HEK293 (cell line): ENCODE results near the gene HP1BP3.

Source experiments
- CTCF ChIA-PET: fragments of 350-600 bp; formaldehyde crosslinking; extraction: SDS; loops from one replicate; lab custom pipeline; 2021; ENCODE audit warnings: antibody characterized with exemption; lab: Yijun Ruan, JAX
- POLR2A ChIA-PET: fragments of 300-600 bp; formaldehyde crosslinking; extraction: SDS; loops from one replicate; lab custom pipeline; 2020; ENCODE audit warnings: antibody characterized with exemption, inconsistent platforms; lab: Yijun Ruan, JAX
- H3K27ac ChIP-seq: fragments of 200-500 bp; sonication (Bioruptor generic); 2 replicates; pipeline ENCODE4 v1.5.1; 2014; ENCODE audit warnings: low read depth, low read length, control low read depth, inconsistent platforms; ENCODE audit errors: extremely low read depth
- H3K36me3 ChIP-seq, 2 experiments: fragments of 200-500 bp in 1 of 2; sonication (Bioruptor generic) in 1 of 2; 1 replicate in 1 of 2; 2 replicates in 1 of 2; pipeline ENCODE4 v1.5.1; 2014 to 2017; ENCODE audit warnings: inconsistent platforms in 2 of 2, low read length in 2 of 2; ENCODE audit not compliant: control insufficient read depth in 2 of 2, insufficient read depth in 1 of 2
- H3K4me1 ChIP-seq: fragments of 200-500 bp; sonication (Bioruptor generic); 2 replicates; pipeline ENCODE4 v1.5.1; 2014; ENCODE audit warnings: mild to moderate bottlenecking, low read length, inconsistent platforms; ENCODE audit not compliant: control insufficient read depth, insufficient read depth
- H3K4me3 ChIP-seq: 2 replicates; pipeline ENCODE4 v1.5.1; 2011; ENCODE audit warnings: low read depth, mild to moderate bottlenecking, control low read depth, low read length, moderate library complexity
- H3K9me3 ChIP-seq: fragments of 200-500 bp; sonication (Bioruptor generic); 2 replicates; pipeline ENCODE4 v1.5.1; 2014; ENCODE audit warnings: low read depth, low read length, inconsistent platforms; ENCODE audit not compliant: control insufficient read depth, insufficient read depth
- KLF9 ChIP-seq: fragments of 450-650 bp; formaldehyde crosslinking; IDR thresholded peaks from 2 replicates; pipeline ENCODE4 v1.5.1; 2016; ENCODE audit warnings: missing biosample characterization, missing genetic modification characterization, low read depth
- SCRT1 ChIP-seq: fragments of 450-650 bp; formaldehyde crosslinking; IDR thresholded peaks from 2 replicates; pipeline ENCODE4 v1.5.1; 2016; ENCODE audit warnings: missing biosample characterization, missing genetic modification characterization, borderline replicate concordance
- SCRT2 ChIP-seq: fragments of 450-650 bp; formaldehyde crosslinking; IDR thresholded peaks from 2 replicates; pipeline ENCODE4 v1.5.1; 2016; ENCODE audit warnings: missing biosample characterization, missing genetic modification characterization
- TRIM28 ChIP-seq: IDR thresholded peaks from 2 replicates; pipeline ENCODE4 v1.6.1; 2011; ENCODE audit warnings: low read length, control low read depth, borderline replicate concordance
- YY1 ChIP-seq: fragments of 450-650 bp; formaldehyde crosslinking; IDR thresholded peaks from 2 replicates; pipeline ENCODE4 v1.5.1; 2018; ENCODE audit warnings: missing biosample characterization, missing genetic modification characterization
- ZBTB6 ChIP-seq: fragments of 450-650 bp; formaldehyde crosslinking; IDR thresholded peaks from 2 replicates; pipeline ENCODE4 v1.5.1; 2017; ENCODE audit warnings: missing biosample characterization, missing genetic modification characterization
- ZNF155 ChIP-seq: fragments of 450-650 bp; formaldehyde crosslinking; IDR thresholded peaks from 2 replicates; pipeline ENCODE4 v1.5.1; 2016; ENCODE audit warnings: missing biosample characterization, missing genetic modification characterization
- ZNF19 ChIP-seq: fragments of 450-650 bp; formaldehyde crosslinking; IDR thresholded peaks from 2 replicates; pipeline ENCODE4; 2016; ENCODE audit warnings: missing biosample characterization, missing genetic modification characterization, low read depth
- ZNF211 ChIP-seq: fragments of 450-650 bp; formaldehyde crosslinking; IDR thresholded peaks from 2 replicates; pipeline ENCODE4 v1.5.1; 2016; ENCODE audit warnings: low read depth, missing biosample characterization, missing genetic modification characterization
- ZNF292 ChIP-seq: fragments of 450-650 bp; formaldehyde crosslinking; IDR thresholded peaks from 2 replicates; pipeline ENCODE4 v1.5.1; 2016; ENCODE audit warnings: low read depth, missing biosample characterization, missing genetic modification characterization, borderline replicate concordance
- ZNF366 ChIP-seq: fragments of 450-650 bp; formaldehyde crosslinking; conservative IDR thresholded peaks from 2 replicates; pipeline ENCODE4 v1.5.1; 2016; ENCODE audit warnings: missing biosample characterization, missing genetic modification characterization
- ZNF426 ChIP-seq: fragments of 450-650 bp; formaldehyde crosslinking; IDR thresholded peaks from 2 replicates; pipeline ENCODE4 v1.5.1; 2017; ENCODE audit warnings: missing biosample characterization, missing genetic modification characterization, mild to moderate bottlenecking, inconsistent platforms, moderate library complexity
- ZNF473 ChIP-seq: fragments of 450-650 bp; formaldehyde crosslinking; IDR thresholded peaks from 2 replicates; pipeline ENCODE4 v1.5.1; 2017; ENCODE audit warnings: missing biosample characterization, missing genetic modification characterization
- ZNF521 ChIP-seq: fragments of 450-650 bp; formaldehyde crosslinking; IDR thresholded peaks from 2 replicates; pipeline ENCODE4 v1.5.1; 2017; ENCODE audit warnings: missing biosample characterization, mild to moderate bottlenecking, missing genetic modification characterization
- ZNF571 ChIP-seq: fragments of 450-650 bp; formaldehyde crosslinking; IDR thresholded peaks from 2 replicates; pipeline ENCODE4 v1.5.0; 2017; ENCODE audit warnings: missing biosample characterization, missing genetic modification characterization
- ZNF580 ChIP-seq: fragments of 450-650 bp; formaldehyde crosslinking; IDR thresholded peaks from 2 replicates; pipeline ENCODE4 v1.5.1; 2016; ENCODE audit warnings: missing biosample characterization, missing genetic modification characterization
- ZNF600 ChIP-seq: fragments of 450-650 bp; formaldehyde crosslinking; IDR thresholded peaks from 2 replicates; pipeline ENCODE4 v1.5.1; 2016; ENCODE audit warnings: missing biosample characterization, missing genetic modification characterization
- ZNF623 ChIP-seq: fragments of 450-650 bp; formaldehyde crosslinking; IDR thresholded peaks from 2 replicates; pipeline ENCODE4 v1.5.1; 2016; ENCODE audit warnings: missing biosample characterization, missing genetic modification characterization
- ZNF747 ChIP-seq: fragments of 450-650 bp; formaldehyde crosslinking; IDR thresholded peaks from 2 replicates; pipeline ENCODE4 v1.5.1; 2016; ENCODE audit warnings: missing biosample characterization, missing genetic modification characterization
- ZNF776 ChIP-seq: fragments of 450-650 bp; formaldehyde crosslinking; IDR thresholded peaks from 2 replicates; pipeline ENCODE4 v1.5.0; 2017; ENCODE audit warnings: missing biosample characterization, missing genetic modification characterization, borderline replicate concordance
- ZNF777 ChIP-seq: fragments of 450-650 bp; formaldehyde crosslinking; IDR thresholded peaks from 2 replicates; pipeline ENCODE4 v1.5.1; 2017; ENCODE audit warnings: missing biosample characterization, missing genetic modification characterization, borderline replicate concordance
- ZSCAN18 ChIP-seq: fragments of 450-650 bp; formaldehyde crosslinking; IDR thresholded peaks from 2 replicates; pipeline ENCODE4 v1.5.1; 2016; ENCODE audit warnings: missing biosample characterization, missing genetic modification characterization
- ZSCAN23 ChIP-seq: fragments of 450-650 bp; formaldehyde crosslinking; IDR thresholded peaks from 2 replicates; pipeline ENCODE4 v1.5.1; 2016; ENCODE audit warnings: missing biosample characterization, missing genetic modification characterization
- TF ChIP-seq, protein P1 (sequence below): fragments of 450-650 bp; formaldehyde crosslinking; IDR thresholded peaks from 2 replicates; pipeline ENCODE4; 2016; ENCODE audit warnings: missing biosample characterization, missing genetic modification characterization
- TF ChIP-seq, protein P2 (sequence below): sonication (generic); formaldehyde crosslinking; IDR thresholded peaks from 2 replicates; pipeline ENCODE4 v1.8.1; 2022; ENCODE audit warnings: mild to moderate bottlenecking, moderate library complexity, missing genetic modification reagents

The HP1BP3 gene

DNA sequence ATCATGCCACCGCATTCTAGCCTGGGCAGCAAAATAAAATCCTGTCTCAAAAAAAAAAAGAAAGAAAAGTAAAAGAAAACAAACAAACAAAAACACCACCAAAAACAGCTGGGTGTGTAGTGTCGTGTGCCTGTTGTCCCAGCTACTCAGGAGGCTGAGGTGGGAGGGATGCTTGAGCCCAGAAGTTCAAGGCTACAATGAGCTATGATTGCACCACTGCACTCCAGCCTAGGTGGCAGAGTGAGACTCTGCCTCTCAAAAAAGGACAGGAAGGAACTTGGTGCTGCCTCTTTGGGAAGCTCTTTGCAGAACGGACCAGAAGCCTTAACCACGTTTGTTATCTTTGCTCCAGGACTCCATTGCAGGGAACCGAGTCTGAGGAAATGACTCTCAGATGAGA lies 80.3 kb downstream of the HP1BP3 start:
- CTCF ChIA-PET, result interaction anchor here (0.6 to 1.3 kb wide), 4 partner anchors 10 to 920 kb away, joined by 3 to 6 read pairs (median 5); no protein-coding TSS in a partner anchor
- no peak overlapping the region for H3K4me3 ChIP-seq

DNA sequence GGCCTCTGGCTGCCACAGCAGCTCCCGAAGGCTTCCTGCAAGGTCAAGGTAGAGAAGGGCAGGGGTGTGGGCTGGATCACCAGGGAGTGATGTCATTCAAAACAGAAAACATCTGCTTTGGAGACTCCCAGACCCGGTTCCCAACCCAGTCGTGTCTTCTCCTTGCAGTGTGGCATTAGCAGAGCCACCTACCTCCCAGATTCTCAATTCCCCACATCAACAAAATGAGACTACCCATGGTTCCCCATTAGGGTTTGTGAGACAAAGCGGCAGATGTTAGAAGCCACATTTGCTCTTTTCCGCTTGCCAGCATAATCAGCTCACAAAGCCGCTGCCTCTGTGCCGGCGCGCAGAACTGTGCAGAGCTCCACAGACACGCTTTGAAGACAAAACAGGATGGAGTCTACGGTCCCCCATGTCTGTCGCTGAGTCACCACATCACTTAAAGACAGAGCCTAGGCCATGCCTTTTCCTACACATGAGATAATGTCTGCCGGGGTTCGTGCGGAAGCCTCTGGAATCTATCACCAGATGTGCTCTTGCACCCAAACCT lies 81.8 kb downstream of the HP1BP3 start:
- Histone ChIP-seq H3K27ac (no peak overlapping the region), H3K4me3 (no peak overlapping the region), H3K9me3 (no peaks in the 10 kb centered on the region), H3K4me1 (no peaks in the 10 kb centered on the region), H3K36me3 (peaks cover 0 to 12% of the 10 kb centered on the region in 2 experiments; a peak in 1 of 3 replicates)
- ChIA-PET CTCF (no interaction called here), POLR2A (interaction anchor here (0.6 kb wide), 1 partner anchor 312 kb away, joined by 3 read pairs; no protein-coding TSS in a partner anchor)
- TF ChIP-seq ZNF776 (tag by site-specific recombination) (no peak), ZNF747 (no peak), ZSCAN18 (tag by site-specific recombination) (no peak), ZNF19 (tag by site-specific recombination) (no peak), ZNF211 (no peak), ZNF366 (tag by site-specific recombination) (no peak), ZNF600 (tag by site-specific recombination) (0 out of 2 replicates have a peak, but pooled peaks have one; percentile 21), ZNF571 (tag by site-specific recombination) (no peak)

More for the DNA sequence above, 80.3 kb downstream of the HP1BP3 start:
- POLR2A ChIA-PET, result interaction anchor here (0.6 kb wide), 1 partner anchor 73 kb away, joined by 3 read pairs; no protein-coding TSS in a partner anchor
- H3K9me3 ChIP-seq, result no peaks in the 10 kb centered on the region
- TF ChIP-seq ZNF600 (tag by site-specific recombination) (peak; percentile 81), ZNF292 (tag by site-specific recombination) (no peak), ZBTB6 (tag by site-specific recombination) (peak; percentile 63; the same call in 1 of the 2 replicates)
- no peak overlapping the region for H3K27ac ChIP-seq
- no peaks in the 10 kb centered on the region for H3K4me1 ChIP-seq
- peaks cover 0 to 12% of the 10 kb centered on the region in 2 experiments; a peak in 1 of 3 replicates for H3K36me3 ChIP-seq

DNA sequence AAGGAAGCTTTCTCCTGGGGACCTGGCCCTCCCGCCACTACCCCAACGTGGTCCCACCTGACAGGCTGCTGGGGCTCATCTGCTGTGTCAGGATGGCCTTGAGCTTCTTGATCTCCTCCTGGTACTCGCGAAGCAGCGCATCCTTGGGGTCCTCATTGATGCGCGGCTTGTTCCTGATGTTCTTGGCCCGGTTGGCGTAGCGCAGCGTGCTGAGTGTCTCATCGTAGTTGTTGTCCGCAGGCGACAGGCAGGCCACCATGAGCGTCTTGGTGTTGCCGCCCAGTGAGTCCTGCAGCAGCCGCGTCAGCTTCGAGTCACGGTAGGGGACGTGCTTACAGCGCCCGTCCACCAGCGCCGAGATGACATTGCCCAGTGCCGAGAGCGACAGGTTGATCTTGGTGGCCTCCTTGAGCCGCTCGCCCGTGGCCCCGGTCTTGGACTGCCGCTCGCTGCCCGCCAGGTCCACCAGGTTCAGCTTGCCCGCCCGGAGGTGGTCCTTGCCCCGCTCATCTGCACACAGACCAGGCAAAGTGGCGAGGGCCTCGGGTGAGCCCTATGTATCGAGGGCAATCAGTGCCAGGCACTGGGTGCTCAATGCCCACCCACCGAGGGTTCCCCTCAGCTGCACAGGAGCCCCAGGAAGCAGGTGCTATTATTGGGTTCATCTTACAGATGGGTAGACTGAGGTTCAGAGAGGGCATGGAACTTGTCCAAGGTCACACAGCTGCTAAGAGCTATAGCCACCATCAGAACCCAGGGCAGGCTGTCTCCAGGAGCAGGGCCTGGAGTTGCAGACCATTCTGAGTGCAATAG lies 82.5 kb downstream of the HP1BP3 start:
- ChIA-PET POLR2A (interaction anchor here (0.6 kb wide), 1 partner anchor 313 kb away, joined by 3 read pairs; no protein-coding TSS in a partner anchor), CTCF (interaction anchor here (0.6 kb wide), 1 partner anchor 183 kb away, joined by 3 read pairs; no protein-coding TSS in a partner anchor)
- no peaks in the 10 kb centered on the region for H3K9me3 ChIP-seq
- no peak overlapping the region for H3K27ac ChIP-seq
- no peak overlapping the region for H3K4me3 ChIP-seq
- H3K4me1 ChIP-seq, result no peaks in the 10 kb centered on the region
- peaks cover 0 to 12% of the 10 kb centered on the region in 2 experiments; a peak in 1 of 3 replicates for H3K36me3 ChIP-seq
- peak; percentile 75 for TF ChIP-seq SCRT2 (tag by site-specific recombination)
- TF ChIP-seq ZSCAN23 (tag by site-specific recombination), result no peak
- no peak for TF ChIP-seq ZNF777 (tag by site-specific recombination)
- no peak for TF ChIP-seq ZNF623
- TF ChIP-seq, protein P1, sequence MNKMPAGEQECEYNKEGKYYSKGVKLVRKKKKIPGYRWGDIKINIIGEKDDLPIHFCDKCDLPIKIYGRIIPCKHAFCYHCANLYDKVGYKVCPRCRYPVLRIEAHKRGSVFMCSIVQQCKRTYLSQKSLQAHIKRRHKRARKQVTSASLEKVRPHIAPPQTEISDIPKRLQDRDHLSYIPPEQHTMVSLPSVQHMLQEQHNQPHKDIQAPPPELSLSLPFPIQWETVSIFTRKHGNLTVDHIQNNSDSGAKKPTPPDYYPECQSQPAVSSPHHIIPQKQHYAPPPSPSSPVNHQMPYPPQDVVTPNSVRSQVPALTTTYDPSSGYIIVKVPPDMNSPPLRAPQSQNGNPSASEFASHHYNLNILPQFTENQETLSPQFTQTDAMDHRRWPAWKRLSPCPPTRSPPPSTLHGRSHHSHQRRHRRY (tag by site-specific recombination), result no peak
- TF ChIP-seq TRIM28, result no peak
- TF ChIP-seq, protein P2, sequence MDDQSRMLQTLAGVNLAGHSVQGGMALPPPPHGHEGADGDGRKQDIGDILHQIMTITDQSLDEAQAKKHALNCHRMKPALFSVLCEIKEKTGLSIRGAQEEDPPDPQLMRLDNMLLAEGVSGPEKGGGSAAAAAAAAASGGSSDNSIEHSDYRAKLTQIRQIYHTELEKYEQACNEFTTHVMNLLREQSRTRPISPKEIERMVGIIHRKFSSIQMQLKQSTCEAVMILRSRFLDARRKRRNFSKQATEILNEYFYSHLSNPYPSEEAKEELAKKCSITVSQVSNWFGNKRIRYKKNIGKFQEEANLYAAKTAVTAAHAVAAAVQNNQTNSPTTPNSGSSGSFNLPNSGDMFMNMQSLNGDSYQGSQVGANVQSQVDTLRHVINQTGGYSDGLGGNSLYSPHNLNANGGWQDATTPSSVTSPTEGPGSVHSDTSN, result no peak
- TF ChIP-seq ZNF580 (tag by site-specific recombination), result no peak
- TF ChIP-seq YY1 (tag by site-specific recombination), result no peak
- no peak for TF ChIP-seq ZNF521 (tag by site-specific recombination)
- TF ChIP-seq ZNF473, result no peak
- 0 out of 2 replicates have a peak, but pooled peaks have one; percentile 45 for TF ChIP-seq SCRT1 (tag by site-specific recombination)
- no peak for TF ChIP-seq ZNF155 (tag by site-specific recombination)
- no peak for TF ChIP-seq KLF9 (tag by site-specific recombination)
- TF ChIP-seq ZNF426 (tag by site-specific recombination), result no peak
